NCI-H748 treated with DMSO at 0.1 percent for 48 hours (cell line): ENCODE results near the gene PLPP7.

Source experiments
- DNase-seq: peaks from one replicate; lab custom pipeline; 2025; lab: John Stamatoyannopoulos, UW

Gene PLPP7

DNA sequence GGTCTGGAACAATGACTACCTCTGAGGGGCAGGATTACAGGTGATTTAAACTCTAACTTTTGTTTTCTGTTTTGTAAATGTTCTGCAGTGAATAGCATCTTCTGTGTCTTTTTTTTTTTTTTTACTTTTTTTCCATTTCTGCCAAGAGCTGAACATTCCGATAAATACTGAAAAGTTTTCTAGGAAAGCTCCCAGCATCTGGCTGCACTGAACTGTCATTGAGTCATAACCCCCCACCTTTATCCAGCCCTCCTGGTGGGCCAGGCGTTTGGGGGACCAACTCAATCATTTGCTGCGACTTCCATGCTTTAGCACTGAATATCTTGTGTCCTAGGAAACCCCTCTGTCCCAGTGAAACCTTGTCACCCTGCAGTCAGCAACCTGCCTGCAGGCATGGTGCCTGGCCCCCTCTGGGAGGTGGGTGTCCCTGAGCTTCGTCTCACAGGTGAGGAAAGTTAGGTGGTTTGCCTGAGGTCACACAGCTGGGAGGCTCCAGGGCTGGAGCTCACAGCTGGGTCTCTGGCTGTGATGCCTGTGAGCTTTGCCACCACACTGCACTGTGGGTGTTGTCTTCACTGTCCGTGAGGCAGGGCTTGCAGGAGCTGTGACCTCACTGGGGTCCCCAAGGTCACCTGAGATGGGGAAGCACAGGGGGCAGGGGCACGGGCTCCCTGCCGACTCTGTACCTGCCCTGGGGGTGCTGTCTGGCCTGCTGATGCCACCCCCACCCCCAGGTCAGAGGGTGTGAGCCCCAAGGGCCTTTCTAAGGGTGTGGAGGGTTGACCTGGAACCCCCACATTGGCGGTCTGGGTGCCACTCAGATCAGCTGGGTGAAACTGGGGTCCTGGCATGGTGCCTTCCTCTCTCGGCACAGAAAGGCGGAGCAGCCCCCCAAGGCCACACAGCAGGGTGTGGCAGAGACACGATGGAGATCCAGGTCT lies 14.1 kb downstream of the PLPP7 start:
- DNase-seq: no peak

DNA sequence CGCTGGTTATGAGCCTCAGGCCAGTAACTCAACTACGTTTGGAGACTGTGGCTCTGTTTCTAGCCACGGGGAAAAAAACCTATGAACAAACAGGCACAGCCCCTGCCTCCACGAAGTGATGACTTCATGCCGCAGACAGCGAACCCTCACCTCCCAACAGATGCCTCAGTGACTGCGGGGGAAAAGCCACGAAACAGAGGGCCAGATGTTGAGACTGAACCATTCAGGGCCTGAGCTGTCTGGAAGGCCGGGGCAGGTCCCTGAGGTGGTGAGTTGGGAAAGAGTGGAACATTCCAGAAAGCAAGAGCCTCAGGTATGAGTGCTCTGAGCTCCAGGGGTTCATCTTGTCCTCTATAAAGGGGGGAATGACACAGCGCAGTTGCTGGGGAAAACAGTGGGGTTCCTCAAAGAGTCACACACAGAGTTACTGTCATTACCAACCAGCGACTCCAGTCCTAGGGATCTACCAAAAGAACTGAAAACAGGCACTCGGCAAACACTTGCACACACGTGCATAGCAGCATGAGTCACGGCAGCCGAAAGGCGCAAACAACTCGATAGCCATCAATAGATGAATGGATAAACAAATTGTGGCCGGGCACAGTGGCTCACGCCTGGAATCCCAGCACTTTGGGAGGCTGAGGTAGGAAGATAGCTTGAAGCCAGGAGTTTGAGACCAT lies 15.3 kb downstream of the PLPP7 start:
- no peak for DNase-seq

DNA sequence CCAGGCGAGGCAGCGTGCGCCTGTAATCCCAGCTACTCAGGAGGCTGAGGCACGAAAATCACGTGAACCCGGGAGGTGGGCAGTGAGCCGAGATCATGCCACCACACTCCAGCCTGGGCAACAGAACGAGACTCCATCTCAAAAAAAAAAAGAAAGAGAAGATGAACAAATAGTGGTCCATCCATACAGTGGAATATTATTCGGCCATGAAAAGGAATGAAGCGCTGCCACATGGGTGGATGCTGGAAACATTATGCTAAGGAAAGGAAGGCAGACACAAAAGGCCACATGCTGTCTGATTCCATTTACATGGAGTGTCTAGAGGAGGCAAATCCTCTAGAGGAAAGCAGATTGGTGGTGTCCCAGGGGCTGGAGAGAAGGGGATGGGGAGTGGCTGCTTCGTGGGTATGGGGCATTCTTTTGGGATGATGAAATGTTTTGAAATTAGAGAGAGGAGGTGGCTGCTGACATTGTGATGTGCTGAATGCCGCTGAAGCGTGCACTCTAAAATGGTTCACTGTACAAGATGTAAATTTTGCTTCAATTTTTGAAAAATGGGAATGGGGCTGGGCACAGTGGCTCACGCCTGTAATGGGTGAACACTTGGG lies 17.0 kb downstream of the PLPP7 start:
- DNase-seq: no peak

- DNase-seq: no peak
These were observed 18.5 kb downstream of the PLPP7 start for GRCh38 chr9:131307974-131308373.

DNA sequence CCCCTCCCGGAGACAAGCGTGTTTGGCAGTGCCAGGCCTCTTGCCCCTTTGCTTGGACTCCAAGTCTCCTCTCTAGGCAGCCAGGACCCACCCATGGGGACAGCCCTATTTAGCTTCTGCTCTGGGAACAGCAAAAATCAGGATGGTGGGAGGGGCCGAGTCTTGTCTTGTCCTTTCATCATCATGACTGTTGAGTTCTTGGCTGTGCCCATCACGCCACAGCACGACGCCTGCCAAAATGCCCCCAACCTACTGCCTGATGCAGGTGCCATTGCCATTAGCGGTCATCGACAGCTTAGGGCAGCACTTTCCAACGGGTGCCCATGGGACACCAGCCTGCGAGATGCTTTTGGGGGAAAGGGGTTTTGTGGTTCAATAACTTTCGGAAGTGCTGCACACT lies 18.9 kb downstream of the PLPP7 start:
- no peak for DNase-seq

GRCh38 chr9:131308906-131309529 lies 19.5 kb downstream of the PLPP7 start:
- DNase-seq: no peak

- DNase-seq: no peak
These were observed 20.2 kb downstream of the PLPP7 start for GRCh38 chr9:131309530-131310276.

- DNase-seq: no peak
These were observed 21.5 kb downstream of the PLPP7 start for GRCh38 chr9:131310833-131311554.

- DNase-seq: no peak
These were observed 22.7 kb downstream of the PLPP7 start for GRCh38 chr9:131312246-131312645.

- DNase-seq: no peak
These were observed 23.6 kb downstream of the PLPP7 start for GRCh38 chr9:131312822-131313770.

GRCh38 chr9:131318231-131319085 lies 28.9 kb downstream of the PLPP7 start:
- DNase-seq: no peak

- DNase-seq: no peak
These were observed 30.0 kb downstream of the PLPP7 start for GRCh38 chr9:131319486-131319885.

DNA sequence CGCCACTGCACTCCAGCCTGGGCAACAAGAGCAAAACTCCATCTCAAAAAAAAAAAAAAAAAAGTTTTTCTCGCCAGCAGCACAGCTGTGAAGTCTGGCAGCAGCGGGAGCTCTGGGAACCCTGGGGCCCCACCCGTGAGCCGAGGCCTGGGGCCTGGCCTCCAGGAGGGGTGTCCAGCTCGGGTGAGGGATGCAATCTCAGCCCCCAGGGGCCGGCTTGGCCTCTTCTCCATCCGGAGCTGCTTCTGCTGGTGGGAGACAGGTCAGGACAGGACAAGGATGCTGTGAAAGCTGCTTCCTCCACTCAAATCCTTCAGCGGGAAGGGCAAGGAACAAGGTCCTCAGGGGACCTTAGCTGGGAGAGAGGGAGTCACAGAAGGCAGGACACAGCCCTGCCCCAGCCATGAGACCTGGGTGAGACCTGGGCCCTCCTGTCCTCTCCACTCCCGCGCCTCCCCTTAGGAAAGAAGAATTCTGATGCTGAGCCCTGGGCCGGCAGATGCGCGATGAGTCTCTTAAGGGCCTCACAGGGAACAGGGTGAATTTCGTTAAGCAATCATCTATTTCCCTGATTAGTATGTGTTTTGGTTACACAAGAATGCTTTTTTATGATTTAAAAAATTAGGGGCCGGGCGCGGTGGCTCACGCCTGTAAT lies 30.6 kb downstream of the PLPP7 start:
- no peak for DNase-seq

DNA sequence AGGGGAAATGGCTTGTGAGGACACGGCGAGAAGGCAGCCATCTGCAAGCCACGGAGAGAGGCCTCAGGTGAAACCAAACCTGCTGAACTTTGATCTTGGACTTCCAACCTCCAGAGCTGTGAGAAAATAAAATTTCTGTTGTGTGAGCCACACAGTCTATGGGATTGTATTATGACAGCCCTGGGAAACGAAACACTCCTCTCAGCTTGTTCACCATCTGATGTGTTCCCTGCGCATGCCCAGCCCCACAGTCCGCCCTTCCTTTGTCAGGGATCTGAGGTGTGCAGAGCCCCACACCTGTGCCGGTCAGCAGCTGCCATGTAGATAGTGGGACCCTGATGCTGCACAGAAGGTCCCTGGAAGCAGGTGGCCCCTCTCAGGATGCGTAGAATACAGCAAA lies 34.1 kb downstream of the PLPP7 start:
- no peak for DNase-seq

DNA sequence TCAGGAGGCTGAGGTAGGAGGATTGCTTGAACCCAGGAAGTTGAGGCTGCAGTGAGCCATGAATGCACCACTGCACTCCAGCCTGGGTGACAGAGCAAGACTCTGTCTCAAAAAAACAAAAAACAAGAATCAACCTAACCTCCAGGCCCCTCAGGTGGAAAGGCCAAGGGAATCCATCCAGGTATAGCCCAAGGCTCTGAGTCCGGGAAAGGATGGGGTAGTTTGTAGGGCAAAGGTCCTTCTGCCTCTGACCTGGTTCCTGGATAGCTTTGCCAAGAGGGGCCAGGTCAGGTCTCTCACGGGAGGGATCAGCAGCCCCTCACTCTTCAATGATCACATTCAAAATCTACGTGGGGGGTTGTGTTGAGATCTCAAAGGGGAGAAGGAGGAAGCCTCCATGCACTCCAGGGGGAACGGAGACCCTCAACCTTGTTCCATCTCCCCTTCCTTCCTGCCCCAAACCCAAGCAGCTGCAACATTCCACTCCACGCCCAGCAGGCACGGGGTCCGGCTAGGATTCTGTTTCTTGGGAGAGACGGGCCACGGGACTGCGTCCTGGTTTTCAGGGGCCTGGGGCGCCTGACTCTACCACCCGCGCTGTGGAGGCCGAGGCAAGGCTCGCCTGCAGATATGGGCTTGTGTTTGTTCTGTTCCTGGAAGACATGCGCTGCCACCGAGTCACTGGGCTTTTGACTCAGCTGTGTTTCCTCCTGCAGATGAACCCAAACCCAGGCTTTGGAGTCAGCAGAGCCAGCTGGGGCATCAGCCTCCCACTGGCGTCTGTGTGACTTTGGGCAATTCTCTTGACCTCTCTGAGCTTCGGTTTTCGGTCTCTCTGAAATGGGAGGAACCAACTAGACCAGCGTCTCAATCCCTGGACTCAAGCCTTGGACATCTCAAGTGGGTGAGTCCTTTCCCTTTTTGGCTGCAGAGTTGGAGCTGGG lies 35.5 kb downstream of the PLPP7 start:
- no peak for DNase-seq

- no peak for DNase-seq
These were observed 39.7 kb downstream of the PLPP7 start for GRCh38 chr9:131329241-131329641.
